ENCODE results near the gene IL23R.
"Not testable (repeated sequence)": the region's sequence is repeated elsewhere in the genome, so short reads cannot be mapped to it uniquely, and the experiment has no call there.

The IL23R gene

GRCh38 chr1:67166196-67166595, at the start of gene IL23R:
Gene IL23R (plus strand): TSS chr1:67166454. CDS start chr1:67168121, 1,667 bp downstream.
- in situ Hi-C loops (cut with MboI; ENCODE audit: low sequenced_read_pairs): no loop called here

GRCh38 chr1:67118191-67118590, 48.1 kb upstream of the IL23R start:
- in situ Hi-C loops (cut with MboI; ENCODE audit: low sequenced_read_pairs): no loop called here

GRCh38 chr1:67118646-67119045, 47.6 kb upstream of the IL23R start:
- in situ Hi-C loops (cut with MboI; ENCODE audit: low sequenced_read_pairs): no loop called here

- in situ Hi-C loops (cut with MboI; ENCODE audit: low sequenced_read_pairs): no loop called here
Observed at GRCh38 chr1:67120855-67121619, 45.2 kb upstream of the IL23R start.

GRCh38 chr1:67124455-67124854, 41.8 kb upstream of the IL23R start:
- in situ Hi-C loops (cut with MboI; ENCODE audit: low sequenced_read_pairs): no loop called here

- in situ Hi-C loops (cut with MboI; ENCODE audit: low sequenced_read_pairs): no loop called here
Observed at GRCh38 chr1:67126111-67126746, 40.0 kb upstream of the IL23R start.

- in situ Hi-C loops (cut with MboI; ENCODE audit: low sequenced_read_pairs): no loop called here
Observed at GRCh38 chr1:67126974-67127373, 39.3 kb upstream of the IL23R start.

GRCh38 chr1:67130673-67131072, 35.6 kb upstream of the IL23R start:
- in situ Hi-C loops (cut with MboI; ENCODE audit: low sequenced_read_pairs): no loop called here

- in situ Hi-C loops (cut with MboI; ENCODE audit: low sequenced_read_pairs): no loop called here
Observed at GRCh38 chr1:67133177-67133576, 33.1 kb upstream of the IL23R start.

GRCh38 chr1:67134695-67135094, 31.6 kb upstream of the IL23R start, which contains the start of gene C1orf141:
Gene C1orf141 (minus strand): TSS chr1:67134970. CDS start chr1:67127240, 7,730 bp downstream.
- in situ Hi-C loops (cut with MboI; ENCODE audit: low sequenced_read_pairs): no loop called here

GRCh38 chr1:67135354-67135753, 30.9 kb upstream of the IL23R start:
- in situ Hi-C loops (cut with MboI; ENCODE audit: low sequenced_read_pairs): no loop called here

GRCh38 chr1:67137307-67137753, 28.9 kb upstream of the IL23R start:
- in situ Hi-C loops (cut with MboI; ENCODE audit: low sequenced_read_pairs): no loop called here

- in situ Hi-C loops (cut with MboI; ENCODE audit: low sequenced_read_pairs): no loop called here
Observed at GRCh38 chr1:67138813-67139499, 27.3 kb upstream of the IL23R start.

GRCh38 chr1:67140460-67140859, 25.8 kb upstream of the IL23R start:
- in situ Hi-C loops (cut with MboI; ENCODE audit: low sequenced_read_pairs): no loop called here

- in situ Hi-C loops (cut with MboI; ENCODE audit: low sequenced_read_pairs): not testable (repeated sequence)
Observed at GRCh38 chr1:67141832-67142231, 24.4 kb upstream of the IL23R start.

GRCh38 chr1:67142931-67143330, 23.3 kb upstream of the IL23R start:
- in situ Hi-C loops (cut with MboI; ENCODE audit: low sequenced_read_pairs): no loop called here

GRCh38 chr1:67143966-67144365, 22.3 kb upstream of the IL23R start:
- in situ Hi-C loops (cut with MboI; ENCODE audit: low sequenced_read_pairs): no loop called here

- in situ Hi-C loops (cut with MboI; ENCODE audit: low sequenced_read_pairs): no loop called here
Observed at GRCh38 chr1:67144696-67145095, 21.6 kb upstream of the IL23R start.

- in situ Hi-C loops (cut with MboI; ENCODE audit: low sequenced_read_pairs): no loop called here
Observed at GRCh38 chr1:67146101-67146500, 20.2 kb upstream of the IL23R start.

- in situ Hi-C loops (cut with MboI; ENCODE audit: low sequenced_read_pairs): no loop called here
Observed at GRCh38 chr1:67146539-67146938, 19.7 kb upstream of the IL23R start.

- in situ Hi-C loops (cut with MboI; ENCODE audit: low sequenced_read_pairs): not testable (repeated sequence)
Observed at GRCh38 chr1:67147973-67148372, 18.3 kb upstream of the IL23R start.
